T follicular helper cell (primary cell): Measurements from ENCODE around the gene CDKN1A.

Source experiments
- DNase-seq: peaks from one replicate; pipeline ENCODE4 v3.0.0-alpha.2; 2020; ENCODE audit warnings: low read depth

CDKN1A gene

DNA sequence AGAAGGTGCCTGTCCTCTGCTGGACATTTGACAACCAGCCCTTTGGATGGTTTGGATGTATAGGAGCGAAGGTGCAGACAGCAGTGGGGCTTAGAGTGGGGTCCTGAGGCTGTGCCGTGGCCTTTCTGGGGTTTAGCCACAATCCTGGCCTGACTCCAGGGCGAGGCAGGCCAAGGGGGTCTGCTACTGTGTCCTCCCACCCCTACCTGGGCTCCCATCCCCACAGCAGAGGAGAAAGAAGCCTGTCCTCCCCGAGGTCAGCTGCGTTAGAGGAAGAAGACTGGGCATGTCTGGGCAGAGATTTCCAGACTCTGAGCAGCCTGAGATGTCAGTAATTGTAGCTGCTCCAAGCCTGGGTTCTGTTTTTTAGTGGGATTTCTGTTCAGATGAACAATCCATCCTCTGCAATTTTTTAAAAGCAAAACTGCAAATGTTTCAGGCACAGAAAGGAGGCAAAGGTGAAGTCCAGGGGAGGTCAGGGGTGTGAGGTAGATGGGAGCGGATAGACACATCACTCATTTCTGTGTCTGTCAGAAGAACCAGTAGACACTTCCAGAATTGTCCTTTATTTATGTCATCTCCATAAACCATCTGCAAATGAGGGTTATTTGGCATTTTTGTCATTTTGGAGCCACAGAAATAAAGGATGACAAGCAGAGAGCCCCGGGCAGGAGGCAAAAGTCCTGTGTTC is 1.3 kb upstream of the CDKN1A start:
- DNase-seq, result no peak

DNA sequence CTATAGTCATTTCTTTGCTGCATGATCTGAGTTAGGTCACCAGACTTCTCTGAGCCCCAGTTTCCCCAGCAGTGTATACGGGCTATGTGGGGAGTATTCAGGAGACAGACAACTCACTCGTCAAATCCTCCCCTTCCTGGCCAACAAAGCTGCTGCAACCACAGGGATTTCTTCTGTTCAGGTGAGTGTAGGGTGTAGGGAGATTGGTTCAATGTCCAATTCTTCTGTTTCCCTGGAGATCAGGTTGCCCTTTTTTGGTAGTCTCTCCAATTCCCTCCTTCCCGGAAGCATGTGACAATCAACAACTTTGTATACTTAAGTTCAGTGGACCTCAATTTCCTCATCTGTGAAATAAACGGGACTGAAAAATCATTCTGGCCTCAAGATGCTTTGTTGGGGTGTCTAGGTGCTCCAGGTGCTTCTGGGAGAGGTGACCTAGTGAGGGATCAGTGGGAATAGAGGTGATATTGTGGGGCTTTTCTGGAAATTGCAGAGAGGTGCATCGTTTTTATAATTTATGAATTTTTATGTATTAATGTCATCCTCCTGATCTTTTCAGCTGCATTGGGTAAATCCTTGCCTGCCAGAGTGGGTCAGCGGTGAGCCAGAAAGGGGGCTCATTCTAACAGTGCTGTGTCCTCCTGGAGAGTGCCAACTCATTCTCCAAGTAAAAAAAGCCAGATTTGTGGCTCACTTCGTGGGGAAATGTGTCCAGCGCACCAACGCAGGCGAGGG is 594 bp upstream of the CDKN1A start:
- no peak for DNase-seq

DNA sequence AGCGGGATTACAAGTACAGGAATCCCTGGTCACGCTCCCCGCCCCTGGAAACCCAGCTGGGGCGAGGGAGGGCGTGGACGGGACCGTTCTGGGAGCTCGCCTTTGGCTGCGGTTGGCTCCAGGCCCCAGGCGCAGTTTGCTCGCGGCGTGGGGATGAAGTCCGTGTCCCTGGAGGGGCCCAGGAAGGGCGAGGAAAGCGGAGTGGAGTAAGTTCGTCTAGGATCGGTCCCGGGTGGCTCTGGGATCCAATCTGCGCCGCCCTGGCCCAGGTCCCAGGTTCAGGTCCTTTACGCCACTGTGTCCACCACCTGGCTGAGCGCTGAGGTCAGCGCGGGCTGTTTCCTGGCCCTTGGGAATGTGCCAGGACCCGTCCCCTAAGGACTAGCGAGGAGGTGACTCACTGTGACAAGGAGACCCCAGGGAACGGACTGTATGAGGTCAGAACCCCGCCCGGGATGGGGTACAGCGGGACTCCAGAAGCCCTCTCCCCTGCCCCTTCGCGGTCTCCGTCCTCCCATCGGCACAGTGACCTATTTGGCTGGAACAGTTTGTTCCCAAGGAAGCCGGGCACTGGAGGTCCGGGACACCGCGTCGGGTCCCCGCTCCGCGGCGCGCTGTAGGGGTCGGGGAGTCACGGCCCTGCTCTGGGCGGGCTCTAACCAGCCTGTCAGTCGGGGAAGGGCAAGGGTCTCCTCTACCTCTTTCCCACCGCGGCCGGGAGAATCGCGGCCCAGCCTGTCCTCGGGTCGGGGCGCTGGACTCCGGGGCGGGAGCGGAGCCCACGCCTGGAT is 724 bp downstream of the CDKN1A start:
- peak; percentile 9 for DNase-seq

DNA sequence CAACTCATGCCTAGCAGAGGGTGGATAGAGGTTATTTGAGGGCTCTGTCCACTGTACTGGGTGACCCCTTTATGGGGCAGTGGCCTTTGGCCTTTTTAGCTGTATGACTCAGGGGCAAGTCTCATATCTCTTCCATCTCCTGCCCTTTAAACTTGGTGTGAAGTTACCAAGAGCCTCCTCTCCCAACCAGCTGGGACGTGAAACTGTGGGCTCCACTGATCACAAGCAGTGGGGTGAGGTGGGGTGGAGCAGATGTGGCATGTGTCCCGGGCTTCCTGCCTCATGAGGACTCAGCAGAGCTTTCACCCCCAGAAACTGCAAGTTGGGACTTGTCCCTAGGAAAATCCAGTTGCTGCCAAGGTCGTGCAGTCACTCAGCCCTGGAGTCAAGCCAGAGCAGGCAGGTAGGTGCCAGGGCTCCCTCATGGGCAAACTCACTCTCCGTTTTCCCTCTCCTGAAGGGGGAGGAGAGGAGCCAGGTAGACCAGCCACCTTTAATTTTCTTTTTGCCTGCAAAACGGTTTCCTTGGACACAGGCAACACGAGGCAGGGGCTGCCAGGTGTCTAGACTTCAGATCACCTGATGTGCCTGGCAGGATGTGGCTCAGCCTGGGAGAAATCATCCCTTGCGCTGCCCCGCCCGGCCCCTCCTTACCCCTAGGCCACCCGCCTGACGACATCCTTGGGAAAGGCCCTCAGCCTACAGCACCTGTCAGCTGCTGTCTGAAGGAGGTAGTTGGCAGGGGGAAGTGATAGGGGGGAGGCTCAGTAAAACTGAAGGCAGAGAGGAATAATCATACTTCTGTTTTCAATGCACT is 4.0 kb downstream of the CDKN1A start:
- peak; percentile 69 for DNase-seq

DNA sequence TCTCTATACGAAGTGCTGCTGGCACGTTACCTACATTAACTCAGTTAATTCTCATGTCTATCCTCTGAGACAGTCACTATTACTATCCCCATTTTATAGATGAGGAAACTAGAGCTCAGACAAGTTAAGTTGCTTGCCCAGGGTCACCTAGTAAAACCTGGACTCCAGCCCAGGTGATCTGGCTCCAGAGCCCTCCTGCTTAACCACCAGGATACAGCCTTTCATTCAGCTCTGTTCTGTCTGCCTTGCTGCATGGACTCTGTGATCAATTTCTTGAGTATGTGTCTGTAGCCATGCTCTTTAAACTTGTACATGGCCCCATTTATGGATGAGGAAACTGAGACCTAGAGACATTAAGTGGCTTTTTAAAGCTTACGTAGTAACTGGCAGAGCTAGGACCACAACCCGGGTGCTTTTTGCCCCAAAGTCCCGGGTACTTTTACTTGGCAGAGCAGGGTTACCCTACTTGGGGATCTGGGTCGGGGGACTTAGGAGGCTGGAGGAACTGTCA is 4.7 kb downstream of the CDKN1A start:
- no peak for DNase-seq

DNA sequence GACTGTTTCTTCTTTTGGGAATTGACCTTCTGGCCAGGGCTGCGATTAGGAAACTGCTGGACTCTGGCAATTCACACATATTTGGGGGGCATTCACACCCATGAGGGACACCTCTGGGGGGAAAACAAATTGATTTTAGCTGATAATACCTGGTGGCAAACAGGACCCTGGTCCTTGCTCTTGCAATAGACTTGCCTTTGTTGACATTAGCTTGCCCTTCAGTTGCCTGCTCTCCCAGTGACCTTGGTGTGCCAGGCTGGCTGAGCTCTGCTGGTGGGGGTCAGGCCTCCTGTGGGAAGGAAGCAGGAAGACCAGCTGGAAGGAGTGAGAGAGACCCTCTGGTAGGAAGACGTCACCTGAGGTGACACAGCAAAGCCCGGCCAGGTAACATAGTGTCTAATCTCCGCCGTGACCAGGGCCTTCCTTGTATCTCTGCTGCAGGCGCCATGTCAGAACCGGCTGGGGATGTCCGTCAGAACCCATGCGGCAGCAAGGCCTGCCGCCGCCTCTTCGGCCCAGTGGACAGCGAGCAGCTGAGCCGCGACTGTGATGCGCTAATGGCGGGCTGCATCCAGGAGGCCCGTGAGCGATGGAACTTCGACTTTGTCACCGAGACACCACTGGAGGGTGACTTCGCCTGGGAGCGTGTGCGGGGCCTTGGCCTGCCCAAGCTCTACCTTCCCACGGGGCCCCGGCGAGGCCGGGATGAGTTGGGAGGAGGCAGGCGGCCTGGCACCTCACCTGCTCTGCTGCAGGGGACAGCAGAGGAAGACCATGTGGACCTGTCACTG is 5.3 kb downstream of the CDKN1A start:
- no peak for DNase-seq

DNA sequence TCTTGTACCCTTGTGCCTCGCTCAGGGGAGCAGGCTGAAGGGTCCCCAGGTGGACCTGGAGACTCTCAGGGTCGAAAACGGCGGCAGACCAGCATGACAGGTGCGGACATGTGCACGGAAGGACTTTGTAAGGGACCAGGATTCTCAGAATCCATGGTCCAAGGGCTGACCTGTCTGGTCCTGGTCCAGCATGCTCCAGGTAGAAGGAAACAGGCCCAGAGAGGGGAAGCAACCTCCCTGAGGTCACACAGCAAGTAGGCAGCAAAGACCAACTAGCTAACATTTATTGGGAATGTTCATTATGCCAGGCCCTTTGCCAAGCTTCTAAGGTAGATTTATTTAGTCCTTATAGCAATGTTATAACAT is 5.9 kb downstream of the CDKN1A start:
- no peak for DNase-seq

DNA sequence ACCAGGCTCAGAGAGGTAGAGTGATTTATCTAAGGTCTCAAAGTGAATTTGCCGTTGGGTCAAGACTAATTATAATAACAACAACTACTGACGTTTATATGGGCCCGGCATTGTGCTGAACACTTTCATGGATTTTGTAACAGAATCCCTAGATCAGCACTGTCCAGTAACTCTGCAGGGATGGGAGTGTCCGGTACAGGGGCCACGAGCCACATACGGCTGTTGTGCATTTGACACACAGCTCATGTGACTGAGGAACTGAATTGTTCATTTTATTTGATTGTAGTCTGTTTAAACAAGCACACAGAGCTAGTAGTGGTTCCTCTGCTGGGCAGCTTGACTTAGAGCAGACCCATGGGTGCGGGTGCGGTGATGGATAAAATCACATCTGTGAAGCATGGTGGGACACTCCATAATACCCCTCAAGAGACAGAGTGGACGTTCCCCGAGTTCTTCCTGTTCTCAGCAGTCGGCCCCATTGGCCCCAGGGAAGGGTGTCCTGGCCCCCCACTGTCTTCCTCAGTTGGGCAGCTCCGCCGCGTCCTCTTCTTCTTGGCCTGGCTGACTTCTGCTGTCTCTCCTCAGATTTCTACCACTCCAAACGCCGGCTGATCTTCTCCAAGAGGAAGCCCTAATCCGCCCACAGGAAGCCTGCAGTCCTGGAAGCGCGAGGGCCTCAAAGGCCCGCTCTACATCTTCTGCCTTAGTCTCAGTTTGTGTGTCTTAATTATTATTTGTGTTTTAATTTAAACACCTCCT is 6.8 kb downstream of the CDKN1A start:
- DNase-seq, result no peak

DNA sequence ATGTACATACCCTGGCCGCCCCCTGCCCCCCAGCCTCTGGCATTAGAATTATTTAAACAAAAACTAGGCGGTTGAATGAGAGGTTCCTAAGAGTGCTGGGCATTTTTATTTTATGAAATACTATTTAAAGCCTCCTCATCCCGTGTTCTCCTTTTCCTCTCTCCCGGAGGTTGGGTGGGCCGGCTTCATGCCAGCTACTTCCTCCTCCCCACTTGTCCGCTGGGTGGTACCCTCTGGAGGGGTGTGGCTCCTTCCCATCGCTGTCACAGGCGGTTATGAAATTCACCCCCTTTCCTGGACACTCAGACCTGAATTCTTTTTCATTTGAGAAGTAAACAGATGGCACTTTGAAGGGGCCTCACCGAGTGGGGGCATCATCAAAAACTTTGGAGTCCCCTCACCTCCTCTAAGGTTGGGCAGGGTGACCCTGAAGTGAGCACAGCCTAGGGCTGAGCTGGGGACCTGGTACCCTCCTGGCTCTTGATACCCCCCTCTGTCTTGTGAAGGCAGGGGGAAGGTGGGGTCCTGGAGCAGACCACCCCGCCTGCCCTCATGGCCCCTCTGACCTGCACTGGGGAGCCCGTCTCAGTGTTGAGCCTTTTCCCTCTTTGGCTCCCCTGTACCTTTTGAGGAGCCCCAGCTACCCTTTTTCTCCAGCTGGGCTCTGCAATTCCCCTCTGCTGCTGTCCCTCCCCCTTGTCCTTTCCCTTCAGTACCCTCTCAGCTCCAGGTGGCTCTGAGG is 7.6 kb downstream of the CDKN1A start:
- DNase-seq, result no peak

DNA sequence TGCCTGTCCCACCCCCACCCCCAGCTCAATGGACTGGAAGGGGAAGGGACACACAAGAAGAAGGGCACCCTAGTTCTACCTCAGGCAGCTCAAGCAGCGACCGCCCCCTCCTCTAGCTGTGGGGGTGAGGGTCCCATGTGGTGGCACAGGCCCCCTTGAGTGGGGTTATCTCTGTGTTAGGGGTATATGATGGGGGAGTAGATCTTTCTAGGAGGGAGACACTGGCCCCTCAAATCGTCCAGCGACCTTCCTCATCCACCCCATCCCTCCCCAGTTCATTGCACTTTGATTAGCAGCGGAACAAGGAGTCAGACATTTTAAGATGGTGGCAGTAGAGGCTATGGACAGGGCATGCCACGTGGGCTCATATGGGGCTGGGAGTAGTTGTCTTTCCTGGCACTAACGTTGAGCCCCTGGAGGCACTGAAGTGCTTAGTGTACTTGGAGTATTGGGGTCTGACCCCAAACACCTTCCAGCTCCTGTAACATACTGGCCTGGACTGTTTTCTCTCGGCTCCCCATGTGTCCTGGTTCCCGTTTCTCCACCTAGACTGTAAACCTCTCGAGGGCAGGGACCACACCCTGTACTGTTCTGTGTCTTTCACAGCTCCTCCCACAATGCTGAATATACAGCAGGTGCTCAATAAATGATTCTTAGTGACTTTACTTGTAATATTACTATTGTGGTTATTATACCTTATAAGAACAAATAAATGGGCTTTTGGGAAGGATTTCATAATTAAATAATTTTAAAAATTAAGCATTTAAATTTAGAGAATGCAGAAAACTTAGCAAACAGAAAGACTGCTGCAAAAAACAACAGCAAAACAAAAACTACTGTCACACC is 8.4 kb downstream of the CDKN1A start:
- no peak for DNase-seq

DNA sequence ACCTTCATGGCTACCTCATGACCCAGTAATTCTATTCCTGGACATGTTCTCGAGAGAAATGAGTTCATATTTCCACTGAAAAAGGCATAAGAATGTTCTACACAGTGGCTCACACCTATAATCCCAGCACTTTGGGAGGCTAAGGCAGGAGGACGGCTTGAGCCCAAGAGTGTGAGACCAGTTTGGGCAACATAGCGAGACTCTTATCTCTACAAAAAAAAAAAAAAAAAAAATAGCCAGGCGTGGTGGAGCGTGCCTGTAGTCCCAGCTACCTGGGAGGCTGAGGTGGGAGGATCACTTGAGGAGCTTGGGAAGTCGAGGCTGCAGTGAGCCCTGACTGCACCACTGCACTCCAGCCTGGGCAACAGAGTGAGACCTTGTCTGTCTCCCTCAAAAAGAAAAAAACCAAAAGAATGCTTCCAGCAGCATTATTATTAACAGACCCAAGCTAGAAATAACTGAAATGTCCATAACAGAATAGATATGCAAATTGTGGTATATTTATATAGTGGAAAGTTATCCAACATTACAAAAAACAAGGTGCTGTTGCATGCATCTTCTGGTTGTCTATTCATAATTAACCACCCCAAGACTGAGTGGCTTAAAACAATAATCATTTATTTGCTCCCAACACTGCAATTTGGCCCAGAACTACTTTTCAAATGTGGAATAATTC is 9.7 kb downstream of the CDKN1A start:
- DNase-seq, result no peak

DNA sequence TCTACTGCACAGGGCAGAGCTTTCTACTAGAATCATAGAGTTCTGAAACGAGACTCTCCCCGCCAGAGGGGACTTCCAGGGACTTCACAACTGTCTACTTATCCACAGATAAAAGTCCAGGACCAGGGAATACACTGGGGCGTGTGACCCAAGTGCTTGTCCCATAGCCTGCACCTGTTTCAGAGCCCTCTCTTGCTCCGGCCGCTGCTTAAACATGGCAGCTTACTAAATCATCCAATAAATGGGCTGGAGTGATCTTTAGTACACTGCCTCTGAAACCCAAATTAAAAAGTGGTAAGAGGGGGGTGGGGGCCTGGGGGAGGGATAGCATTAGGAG is 10.2 kb downstream of the CDKN1A start:
- no peak for DNase-seq

DNA sequence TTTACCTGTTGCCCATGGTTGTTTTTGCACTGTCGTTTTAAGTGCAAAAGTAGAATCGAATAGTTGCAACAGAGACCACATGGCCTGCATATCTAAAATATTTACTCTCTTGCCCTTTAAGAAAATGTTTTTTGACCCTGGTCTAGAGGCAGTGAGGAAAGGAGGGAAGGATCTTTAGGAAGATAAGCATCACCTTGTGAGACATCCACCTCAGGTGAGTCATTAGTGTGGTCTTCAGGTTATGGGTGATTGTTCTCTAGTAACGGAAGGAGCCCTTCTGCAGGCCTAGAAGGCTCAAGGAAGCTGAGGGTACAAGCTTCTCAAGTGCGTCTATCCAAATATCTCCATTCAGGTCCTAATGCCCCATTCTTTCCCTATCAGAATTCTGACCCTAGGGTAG is 12.5 kb downstream of the CDKN1A start:
- no peak for DNase-seq

DNA sequence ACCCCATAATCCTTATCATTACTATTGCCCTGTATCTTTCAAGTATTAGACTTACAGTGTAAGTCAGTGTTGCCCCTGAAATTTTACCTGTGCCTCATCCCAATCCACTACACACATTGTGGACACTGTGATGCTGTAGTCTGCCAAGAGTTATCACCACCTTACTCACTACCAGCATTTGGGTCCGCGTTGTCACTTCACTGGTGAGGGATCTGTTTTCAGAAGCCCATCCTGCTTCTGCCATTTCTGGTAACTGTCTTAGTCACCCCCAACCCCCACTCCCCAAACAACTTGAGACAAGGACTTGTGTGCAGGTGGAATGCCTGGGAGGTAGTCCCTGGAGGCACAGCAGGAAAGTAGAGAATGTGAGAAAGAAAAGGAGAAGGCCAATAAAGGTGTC is 13.1 kb downstream of the CDKN1A start:
- DNase-seq, result no peak

DNA sequence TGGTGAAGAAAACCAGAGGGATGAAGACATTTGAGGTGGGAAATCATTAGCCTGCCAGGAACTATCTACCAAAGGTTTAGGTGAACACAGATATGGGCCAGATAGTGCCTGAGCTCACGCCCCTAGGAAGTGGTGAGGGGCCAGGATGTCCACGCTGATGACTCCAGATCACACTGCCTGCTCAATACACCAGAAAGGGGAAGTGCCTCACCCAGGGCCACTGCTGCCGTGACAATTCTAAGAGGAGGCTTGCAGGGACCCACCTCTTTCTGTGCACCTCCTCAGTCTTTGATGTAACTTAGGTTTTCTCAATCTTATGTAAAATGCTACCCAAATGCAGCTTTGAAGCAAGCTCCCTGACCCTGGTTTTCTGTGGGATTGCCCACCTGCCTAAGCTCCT is 13.7 kb downstream of the CDKN1A start:
- no peak for DNase-seq

DNA sequence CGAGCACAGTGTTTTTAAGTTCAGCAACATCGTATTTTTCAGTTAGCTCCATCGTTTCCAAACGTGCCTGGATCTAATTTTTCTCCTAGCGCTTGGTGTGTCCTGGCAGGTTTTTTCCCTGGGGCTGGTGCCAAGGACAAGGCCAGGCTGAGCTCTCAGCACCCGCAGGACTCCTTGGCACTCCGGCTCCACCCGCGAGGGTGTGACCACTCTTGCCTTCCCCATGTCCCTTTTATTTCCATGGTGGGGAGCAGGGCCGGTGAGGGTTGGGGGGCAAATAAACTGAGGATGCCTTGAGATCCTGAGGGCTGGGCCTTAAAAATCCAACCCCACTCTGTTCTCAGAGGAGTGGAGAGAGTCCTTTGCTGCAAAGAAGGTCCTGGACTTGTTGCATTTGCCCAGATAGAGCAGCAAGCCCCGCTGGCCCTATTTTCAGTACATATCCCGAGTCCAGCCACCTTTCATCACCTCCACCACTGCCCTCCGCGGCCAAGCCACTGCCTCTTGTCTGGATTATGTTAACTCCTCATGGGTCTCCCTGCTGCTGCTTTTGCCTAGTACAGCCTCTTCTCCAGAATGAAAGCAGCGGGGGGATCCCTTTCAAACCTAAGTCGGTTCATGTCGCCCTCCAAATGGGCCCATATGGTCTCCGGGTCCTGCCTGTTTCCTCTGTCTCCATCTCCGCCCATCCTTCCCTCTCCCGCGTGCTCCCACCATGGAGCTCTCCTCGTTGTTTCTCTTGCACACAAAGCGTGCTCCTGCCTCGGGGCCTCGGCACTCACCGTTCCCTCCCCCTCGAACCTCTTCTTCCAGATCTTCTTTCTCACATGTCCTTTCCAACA is 14.6 kb downstream of the CDKN1A start:
- DNase-seq, result no peak

DNA sequence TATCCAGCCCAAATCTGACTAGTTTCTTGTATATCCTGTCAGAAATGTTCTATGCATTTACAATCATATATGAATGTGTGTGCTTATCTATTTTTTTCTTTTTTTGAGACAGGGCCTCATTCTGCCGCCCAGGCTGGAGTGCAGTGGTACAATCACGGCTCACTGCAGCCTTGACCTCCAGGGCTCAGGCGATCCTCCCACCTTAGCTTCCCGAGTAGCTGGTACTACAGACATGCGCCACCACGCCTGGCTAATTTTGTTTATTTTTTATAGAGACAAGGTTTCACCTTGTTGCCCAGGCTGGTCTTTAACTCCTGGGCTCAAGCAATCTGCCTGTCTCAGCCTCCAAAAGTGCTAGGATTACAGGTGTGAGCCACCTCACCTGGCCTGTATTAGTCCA is 16.1 kb downstream of the CDKN1A start:
- no peak for DNase-seq
